GM12801 (cell line): ENCODE data around the gene HERC3.

ENCODE experiments used
- TF ChIP-seq, protein P1 (sequence below): IDR thresholded peaks from one replicate; pipeline ENCODE4 v1.5.1; 2011; ENCODE audit warnings: control low read depth; ENCODE audit not compliant: insufficient read length; ENCODE audit errors: extremely low read depth

HERC3 gene

DNA sequence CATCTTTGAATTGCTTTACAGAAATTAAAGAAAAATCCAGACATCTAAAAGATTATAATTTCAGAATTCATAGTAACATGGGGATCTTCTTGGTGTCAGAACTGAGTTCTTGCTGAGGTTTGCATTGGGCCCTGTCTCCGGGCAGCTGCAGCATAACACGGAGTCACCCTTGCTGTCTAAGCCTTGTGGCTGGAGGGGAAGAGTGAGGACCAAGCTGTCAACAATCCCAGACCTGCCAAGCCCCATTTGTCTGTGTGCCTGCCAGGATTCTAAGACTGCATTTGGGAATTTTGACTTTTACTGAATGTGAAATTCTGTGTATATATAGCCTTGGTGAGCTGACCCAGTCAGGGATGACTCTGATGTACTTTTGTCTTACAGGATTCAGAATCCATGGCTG, 130.5 kb downstream of the HERC3 start:
- TF ChIP-seq, protein P1, sequence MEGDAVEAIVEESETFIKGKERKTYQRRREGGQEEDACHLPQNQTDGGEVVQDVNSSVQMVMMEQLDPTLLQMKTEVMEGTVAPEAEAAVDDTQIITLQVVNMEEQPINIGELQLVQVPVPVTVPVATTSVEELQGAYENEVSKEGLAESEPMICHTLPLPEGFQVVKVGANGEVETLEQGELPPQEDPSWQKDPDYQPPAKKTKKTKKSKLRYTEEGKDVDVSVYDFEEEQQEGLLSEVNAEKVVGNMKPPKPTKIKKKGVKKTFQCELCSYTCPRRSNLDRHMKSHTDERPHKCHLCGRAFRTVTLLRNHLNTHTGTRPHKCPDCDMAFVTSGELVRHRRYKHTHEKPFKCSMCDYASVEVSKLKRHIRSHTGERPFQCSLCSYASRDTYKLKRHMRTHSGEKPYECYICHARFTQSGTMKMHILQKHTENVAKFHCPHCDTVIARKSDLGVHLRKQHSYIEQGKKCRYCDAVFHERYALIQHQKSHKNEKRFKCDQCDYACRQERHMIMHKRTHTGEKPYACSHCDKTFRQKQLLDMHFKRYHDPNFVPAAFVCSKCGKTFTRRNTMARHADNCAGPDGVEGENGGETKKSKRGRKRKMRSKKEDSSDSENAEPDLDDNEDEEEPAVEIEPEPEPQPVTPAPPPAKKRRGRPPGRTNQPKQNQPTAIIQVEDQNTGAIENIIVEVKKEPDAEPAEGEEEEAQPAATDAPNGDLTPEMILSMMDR: no peak

GRCh38 chr4:88724406-88724805, 132.1 kb downstream of the HERC3 start:
- TF ChIP-seq, protein P1: no peak

DNA sequence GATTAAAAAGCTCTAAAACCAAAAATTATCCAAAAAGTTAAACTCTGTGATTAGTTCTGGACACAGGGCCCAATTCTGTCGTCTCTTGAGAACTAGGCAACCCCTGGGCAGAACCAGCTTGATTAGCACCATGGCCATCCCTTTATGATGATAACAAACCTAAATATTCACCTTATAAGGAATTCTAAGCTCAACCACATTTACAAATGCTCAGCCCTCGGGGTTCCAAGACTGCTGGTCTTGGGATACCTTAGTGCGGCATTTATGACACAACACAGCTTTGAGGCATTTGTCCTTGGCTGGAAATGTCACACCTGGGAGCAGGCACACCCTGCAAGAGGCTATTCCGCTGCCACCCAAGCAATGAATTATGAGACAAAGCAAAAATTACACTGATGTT, 132.9 kb downstream of the HERC3 start:
- TF ChIP-seq, protein P1: no peak

DNA sequence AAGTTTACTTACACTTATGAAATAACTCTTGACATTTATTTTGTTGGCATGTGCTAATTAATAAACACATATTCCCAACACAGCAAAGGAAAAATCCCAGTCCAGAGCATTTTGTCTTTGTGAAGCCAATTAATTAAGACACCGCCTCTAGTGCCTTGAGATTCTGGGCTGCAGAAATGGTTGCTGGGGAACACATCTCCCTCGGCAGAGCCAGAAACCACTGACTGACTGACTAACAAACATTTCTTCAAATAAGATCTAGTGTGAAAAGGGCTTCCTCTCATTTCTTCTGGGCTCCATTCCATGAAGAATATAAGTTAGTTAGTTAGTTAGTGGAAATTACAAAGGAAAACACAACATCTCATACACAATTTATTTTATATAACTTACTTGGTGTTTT, 133.7 kb downstream of the HERC3 start:
- TF ChIP-seq, protein P1: no peak

DNA sequence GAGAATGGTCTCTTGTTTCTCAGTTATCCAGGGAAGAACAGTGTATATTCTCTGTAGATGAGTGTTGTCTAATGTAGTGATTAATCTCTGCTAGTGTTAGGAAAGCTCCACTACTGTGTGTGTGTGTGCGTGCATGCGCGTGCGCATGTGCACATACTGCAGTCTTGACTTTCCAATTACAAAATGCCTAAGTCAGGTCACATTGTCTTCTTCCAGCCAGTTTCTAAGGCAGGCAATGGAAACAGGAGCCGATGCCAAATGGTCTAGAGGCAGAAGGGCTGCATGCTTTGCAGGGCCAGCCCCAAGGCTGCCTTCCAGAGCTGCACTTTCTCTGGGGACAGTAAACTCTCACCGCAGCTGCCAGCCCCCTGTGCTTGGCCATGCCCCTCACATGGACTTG, 135.9 kb downstream of the HERC3 start:
- TF ChIP-seq, protein P1: no peak

DNA sequence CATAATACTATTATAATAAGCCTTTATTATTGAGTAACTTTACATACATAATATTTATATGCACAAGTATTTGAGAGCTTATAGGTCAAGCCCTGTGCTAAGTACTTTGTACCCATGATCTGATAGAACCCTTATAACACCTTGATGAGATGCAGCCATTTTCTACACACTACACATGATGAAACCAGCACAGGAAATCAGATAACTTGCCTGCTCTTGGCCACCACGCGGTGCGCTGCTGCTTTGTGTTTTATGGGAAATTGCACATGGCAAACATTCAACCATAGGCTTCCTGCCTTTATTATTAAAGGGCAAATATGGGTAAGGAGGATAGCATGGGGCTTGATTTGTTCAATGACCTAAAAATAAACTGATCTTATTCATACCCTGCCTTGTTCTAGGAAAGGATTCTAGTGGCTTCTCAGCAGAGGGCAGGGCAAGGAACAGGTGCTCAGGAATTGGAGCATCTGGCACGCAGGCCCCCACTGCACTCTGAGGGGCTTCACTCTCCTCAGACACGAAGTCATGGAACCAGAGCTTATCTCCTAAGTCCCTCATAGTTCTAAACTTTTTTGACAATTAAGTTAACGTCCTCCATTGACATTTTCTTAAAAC, 137.0 kb downstream of the HERC3 start:
- TF ChIP-seq, protein P1: no peak

- TF ChIP-seq, protein P1: no peak
Observed at GRCh38 chr4:88730811-88731210, 138.5 kb downstream of the HERC3 start.
